LNCaP clone FGC (cell line): ENCODE measurements around the gene CNDP1.
"Not testable (repeated sequence)": the region's sequence is repeated elsewhere in the genome, so short reads cannot be mapped to it uniquely, and the experiment has no call there.

ENCODE experiments used
- DNase-seq: peaks from one replicate; pipeline ENCODE4 v3.0.0-alpha.2; 2011; ENCODE audit warnings: low read depth
- H3K4me3 ChIP-seq: 2 replicates; pipeline ENCODE4 v1.5.1; 2011; ENCODE audit warnings: mild to moderate bottlenecking, low read depth, low read length, control low read depth
- TF ChIP-seq, protein P1 (sequence below): IDR thresholded peaks from 2 replicates; pipeline ENCODE4 v1.5.1; 2012; ENCODE audit warnings: mild to moderate bottlenecking; ENCODE audit not compliant: control insufficient read depth, insufficient read depth; ENCODE audit errors: extremely low read depth

Gene CNDP1

DNA sequence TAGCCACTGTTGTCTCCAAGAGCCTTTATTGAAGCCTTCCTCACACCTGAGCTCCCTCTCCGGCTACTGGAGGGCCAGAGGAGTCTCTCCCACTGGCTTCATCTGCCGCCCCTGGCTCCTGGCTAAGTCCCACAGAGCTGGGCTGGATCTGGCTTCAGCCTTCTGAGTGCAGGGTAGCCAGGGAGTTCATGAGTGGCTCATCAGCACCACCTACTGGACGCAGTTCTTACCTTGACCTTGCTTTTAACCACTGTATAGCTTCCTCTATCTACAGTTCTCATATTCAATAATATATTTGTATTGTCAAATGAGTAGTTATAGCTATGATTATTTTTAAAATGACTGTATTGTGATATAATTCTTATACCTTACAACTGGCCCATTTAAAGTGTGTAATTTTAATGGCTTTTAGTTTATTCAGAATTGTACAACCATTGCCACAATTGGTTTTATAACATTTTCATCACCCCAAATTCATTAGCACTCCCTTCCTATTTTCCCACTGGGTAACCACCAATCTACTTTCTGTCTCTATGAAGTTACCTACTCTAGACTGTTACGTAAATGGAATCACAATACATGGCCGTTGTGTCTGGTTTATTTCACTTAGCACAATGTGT, 17.7 kb downstream of the CNDP1 start:
- TF ChIP-seq, protein P1, sequence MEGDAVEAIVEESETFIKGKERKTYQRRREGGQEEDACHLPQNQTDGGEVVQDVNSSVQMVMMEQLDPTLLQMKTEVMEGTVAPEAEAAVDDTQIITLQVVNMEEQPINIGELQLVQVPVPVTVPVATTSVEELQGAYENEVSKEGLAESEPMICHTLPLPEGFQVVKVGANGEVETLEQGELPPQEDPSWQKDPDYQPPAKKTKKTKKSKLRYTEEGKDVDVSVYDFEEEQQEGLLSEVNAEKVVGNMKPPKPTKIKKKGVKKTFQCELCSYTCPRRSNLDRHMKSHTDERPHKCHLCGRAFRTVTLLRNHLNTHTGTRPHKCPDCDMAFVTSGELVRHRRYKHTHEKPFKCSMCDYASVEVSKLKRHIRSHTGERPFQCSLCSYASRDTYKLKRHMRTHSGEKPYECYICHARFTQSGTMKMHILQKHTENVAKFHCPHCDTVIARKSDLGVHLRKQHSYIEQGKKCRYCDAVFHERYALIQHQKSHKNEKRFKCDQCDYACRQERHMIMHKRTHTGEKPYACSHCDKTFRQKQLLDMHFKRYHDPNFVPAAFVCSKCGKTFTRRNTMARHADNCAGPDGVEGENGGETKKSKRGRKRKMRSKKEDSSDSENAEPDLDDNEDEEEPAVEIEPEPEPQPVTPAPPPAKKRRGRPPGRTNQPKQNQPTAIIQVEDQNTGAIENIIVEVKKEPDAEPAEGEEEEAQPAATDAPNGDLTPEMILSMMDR = peak; percentile 93
- DNase-seq = peak; percentile 59
- H3K4me3 ChIP-seq = no peak overlapping the region

DNA sequence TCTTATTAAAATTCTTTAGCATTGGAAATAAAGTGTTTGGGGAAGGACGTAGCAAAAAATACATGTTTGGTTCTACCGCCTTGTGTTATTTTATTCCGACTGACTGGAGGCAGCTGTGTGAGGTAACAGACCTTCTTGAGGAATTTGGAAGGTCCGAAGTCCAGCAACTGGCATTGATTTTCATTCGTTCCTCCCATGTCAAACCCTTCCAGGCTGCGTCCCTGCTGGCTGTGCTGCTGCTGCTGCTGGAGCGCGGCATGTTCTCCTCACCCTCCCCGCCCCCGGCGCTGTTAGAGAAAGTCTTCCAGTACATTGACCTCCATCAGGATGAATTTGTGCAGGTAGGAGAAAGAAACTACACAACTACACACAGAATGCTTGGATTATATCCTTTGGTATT, 21.8 kb downstream of the CNDP1 start:
- no peak for DNase-seq
- TF ChIP-seq, protein P1 = no peak
- no peak overlapping the region for H3K4me3 ChIP-seq

DNA sequence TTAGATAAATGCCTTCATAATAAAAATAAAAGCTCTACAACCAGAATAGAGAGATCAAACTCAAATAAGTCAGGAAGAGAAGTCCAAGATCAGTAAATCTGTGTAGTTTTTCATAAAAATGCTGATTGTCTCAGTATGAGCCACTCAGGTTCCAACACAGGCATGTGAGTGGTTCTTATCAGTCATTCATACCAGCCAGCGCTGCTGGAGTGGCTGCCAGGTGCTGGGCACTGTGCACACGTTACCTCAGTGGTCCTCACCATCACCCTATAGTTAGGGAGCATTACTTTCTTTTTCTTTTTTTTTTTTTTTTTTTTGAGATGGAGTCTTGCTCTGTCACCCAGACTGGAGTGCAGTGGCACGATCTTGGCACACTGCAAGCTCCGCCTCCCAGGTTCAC, 23.8 kb downstream of the CNDP1 start:
- no peak for DNase-seq
- H3K4me3 ChIP-seq = no peak overlapping the region
- TF ChIP-seq, protein P1 = no peak

DNA sequence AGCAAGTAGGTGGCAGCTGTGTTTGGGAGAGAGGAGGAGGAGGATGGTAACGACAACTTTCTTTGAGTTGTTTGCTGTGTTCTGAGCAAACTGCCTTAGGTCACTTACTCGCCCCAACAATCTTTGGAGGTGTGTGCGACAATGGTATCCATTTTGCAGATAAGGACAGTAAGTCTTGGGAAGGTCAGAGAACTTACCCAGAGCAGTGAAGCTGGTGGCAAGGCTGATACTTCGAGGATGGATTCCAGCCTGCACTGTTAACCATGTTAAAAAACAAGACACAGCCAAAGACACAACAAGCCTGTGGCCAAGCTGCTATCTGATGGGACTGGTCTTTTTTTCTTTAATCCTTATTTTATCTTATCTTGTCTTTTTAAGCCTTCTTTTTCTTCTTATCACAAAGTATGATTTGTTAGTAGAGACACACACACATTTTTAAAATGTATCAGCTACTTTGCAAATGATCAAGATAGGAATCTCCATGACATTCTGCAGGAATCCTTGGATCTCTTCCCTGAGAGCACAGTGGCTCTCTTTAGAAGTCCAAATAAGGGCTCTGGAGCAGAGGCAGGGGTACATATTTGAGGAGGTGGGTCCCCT, 27.9 kb downstream of the CNDP1 start:
- TF ChIP-seq, protein P1 = no peak
- DNase-seq = no peak
- no peak overlapping the region for H3K4me3 ChIP-seq

DNA sequence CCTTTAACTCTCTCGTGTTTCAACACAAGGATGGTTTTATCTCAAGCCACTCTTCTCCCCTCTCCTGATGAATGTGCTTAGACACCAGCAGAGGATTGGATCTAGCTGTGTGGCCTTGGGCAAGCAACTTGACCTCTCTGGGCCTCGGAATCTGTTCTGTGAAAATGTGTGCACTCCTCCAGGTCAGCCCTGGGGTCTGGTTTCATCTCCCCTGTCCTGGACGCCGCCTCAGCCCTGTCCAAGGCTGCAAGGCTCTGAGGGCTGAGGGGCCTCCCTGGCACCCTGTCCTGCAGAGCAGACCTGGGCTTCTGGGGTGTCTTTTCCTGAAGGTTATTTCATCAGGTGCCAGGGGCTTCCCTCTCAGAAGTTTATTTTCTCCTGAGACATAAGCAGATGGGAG, 28.5 kb downstream of the CNDP1 start:
- TF ChIP-seq, protein P1 = no peak
- DNase-seq = no peak
- H3K4me3 ChIP-seq = no peak overlapping the region

DNA sequence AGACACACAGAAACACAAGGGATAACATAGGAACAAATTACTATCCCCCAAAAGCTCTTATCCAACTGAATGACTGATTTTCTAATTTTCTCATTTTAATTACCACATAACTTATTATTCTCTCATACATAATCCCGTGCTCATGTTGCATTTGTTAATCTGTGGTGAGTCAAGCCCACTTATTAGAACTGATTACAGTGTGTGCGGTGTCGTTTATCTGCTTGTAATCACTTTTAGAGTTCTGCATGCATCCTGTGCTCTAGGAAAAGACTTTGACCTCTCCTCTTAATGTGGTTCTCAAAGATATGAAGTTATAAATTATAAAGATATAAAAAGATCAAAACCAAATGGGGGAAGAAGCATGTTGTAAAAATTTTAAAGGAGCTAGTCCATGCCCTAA, 29.7 kb downstream of the CNDP1 start:
- TF ChIP-seq, protein P1 = no peak
- no peak overlapping the region for H3K4me3 ChIP-seq
- DNase-seq = no peak

DNA sequence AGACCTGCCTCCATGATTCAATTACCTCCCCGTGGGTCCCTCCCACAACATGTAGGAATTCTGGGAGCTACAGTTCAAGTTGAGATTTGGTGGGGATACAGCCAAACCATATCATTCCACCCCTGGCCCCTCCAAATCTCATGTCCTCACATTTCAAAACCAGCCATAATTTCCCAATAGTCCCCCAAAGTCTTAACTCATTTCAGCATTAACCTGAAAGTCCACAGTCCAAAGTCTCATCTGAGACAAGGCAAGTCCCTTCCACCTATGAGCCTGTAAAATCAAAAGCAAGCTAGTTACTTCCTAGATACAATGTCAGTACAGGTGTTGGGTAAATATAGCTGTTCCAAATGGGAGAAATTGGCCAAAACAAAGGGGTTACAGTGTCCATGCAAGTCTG, 30.9 kb downstream of the CNDP1 start:
- not testable (repeated sequence) for H3K4me3 ChIP-seq, DNase-seq

DNA sequence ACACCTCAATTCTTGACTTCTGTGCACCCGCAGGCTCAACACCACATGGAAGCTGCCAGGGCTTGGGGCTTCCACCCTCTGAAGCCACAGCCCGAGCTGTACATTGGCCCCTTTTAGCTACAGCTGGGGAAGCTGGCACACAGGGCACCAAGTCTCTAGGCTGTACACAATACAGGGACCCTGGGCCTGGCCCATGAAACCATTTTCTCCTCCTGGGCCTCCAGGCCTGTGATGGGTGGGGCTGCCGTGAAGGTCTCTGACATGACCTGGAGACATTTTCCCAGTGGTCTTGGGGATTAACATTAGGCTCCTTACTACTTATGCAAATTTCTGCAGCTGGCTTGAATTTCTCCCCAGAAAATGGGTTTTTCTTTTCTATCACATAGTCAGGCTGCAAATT, 31.7 kb downstream of the CNDP1 start:
- not testable (repeated sequence) for DNase-seq, H3K4me3 ChIP-seq
